SK-N-SH (cell line): ENCODE results near the gene SYDE1. TPM values are rescaled to one million over a fixed set of nuclear protein-coding genes. Genes with fewer than 3 reads are reported as not detected.
A peak's percentile ranks its signal among the peaks of the same experiment; 100 is the strongest.

Experiments
- CTCF ChIA-PET: fragments of 300-600, 350-600 bp; formaldehyde crosslinking; extraction: SDS; loops from one replicate; lab custom pipeline; 2021; lab: Yijun Ruan, JAX
- POLR2A ChIA-PET: fragments of 350-600 bp; sonication (Branson Sonifier 250); formaldehyde crosslinking; extraction: SDS; loops from one replicate; lab custom pipeline; 2020; ENCODE audit warnings: antibody characterized with exemption, inconsistent platforms; lab: Yijun Ruan, JAX
- DNase-seq: peaks from one replicate; pipeline ENCODE4 v3.0.0; 2012
- H2AFZ ChIP-seq: fragments of 200-600 bp; sonication (generic); 2 replicates; pipeline ENCODE4 v1.8.1; 2016; ENCODE audit warnings: antibody characterized with exemption, mild to moderate bottlenecking, low read depth
- H3F3A ChIP-seq: fragments of 200-600 bp; sonication (generic); replicated peaks from 2 replicates; pipeline ENCODE3; 2016; ENCODE audit warnings: antibody characterized with exemption, mild to moderate bottlenecking; ENCODE audit not compliant: insufficient read depth
- H3K27ac ChIP-seq, 2 experiments: fragments of 200-500 bp in 1 of 2; fragments of 200-600 bp in 1 of 2; sonication (Bioruptor generic) in 1 of 2; sonication (generic), shearing (Covaris generic) in 1 of 2; 2 replicates each; pipeline versions ENCODE4 v1.5.1 to v1.6.1; 2014 to 2016; ENCODE audit warnings: low read depth in 2 of 2, inconsistent platforms in 1 of 2, low read length in 1 of 2, mild to moderate bottlenecking in 1 of 2, mixed read lengths in 1 of 2
- H3K27me3 ChIP-seq: fragments of 200-600 bp; sonication (generic), shearing (Covaris generic); 2 replicates; pipeline ENCODE4 v1.6.1; 2016; ENCODE audit warnings: mixed run types; ENCODE audit not compliant: insufficient read depth
- H3K36me3 ChIP-seq, 2 experiments: fragments of 200-500 bp in 1 of 2; fragments of 200-600 bp in 1 of 2; sonication (Bioruptor generic) in 1 of 2; sonication (generic) in 1 of 2; replicated peaks in 1 of 2; 2 replicates each; pipeline versions ENCODE3 to v1.5.1; 2014 to 2016; ENCODE audit warnings: low read length in 1 of 2, mild to moderate bottlenecking in 1 of 2; ENCODE audit not compliant: insufficient read depth in 2 of 2, control insufficient read depth in 1 of 2
- H3K4me1 ChIP-seq, 2 experiments: fragments of 200-500 bp in 1 of 2; fragments of 200-600 bp in 1 of 2; sonication (Bioruptor generic) in 1 of 2; sonication (generic), shearing (Covaris generic) in 1 of 2; 2 replicates each; pipeline versions ENCODE4 v1.5.1 to v1.6.1; 2014 to 2016; ENCODE audit warnings: low read depth in 1 of 2, low read length in 1 of 2, mixed run types in 1 of 2; ENCODE audit not compliant: insufficient read depth in 2 of 2, control insufficient read depth in 1 of 2
- H3K4me2 ChIP-seq: fragments of 200-600 bp; sonication (generic), shearing (Covaris generic); 2 replicates; pipeline ENCODE4 v1.6.1; 2017; ENCODE audit warnings: mixed run types
- H3K4me3 ChIP-seq, 2 experiments: fragments of 200-500 bp in 1 of 2; fragments of 200-600 bp in 1 of 2; sonication (Bioruptor generic) in 1 of 2; sonication (generic), shearing (Covaris generic) in 1 of 2; 2 replicates each; pipeline versions ENCODE4 v1.5.1 to v1.8.1; 2014 to 2016; ENCODE audit warnings: low read depth in 2 of 2, inconsistent platforms in 1 of 2, low read length in 1 of 2, mild to moderate bottlenecking in 1 of 2, mixed read lengths in 1 of 2, moderate library complexity in 1 of 2
- H3K79me2 ChIP-seq: fragments of 200-600 bp; sonication (generic); 2 replicates; pipeline ENCODE4 v1.8.1; 2017; ENCODE audit warnings: mild to moderate bottlenecking; ENCODE audit not compliant: insufficient read depth
- H3K9ac ChIP-seq: fragments of 200-600 bp; sonication (generic); 2 replicates; pipeline ENCODE4 v1.6.1; 2017; ENCODE audit warnings: mixed run types
- H3K9me2 ChIP-seq: fragments of 200-600 bp; sonication (generic); 2 replicates; pipeline ENCODE4 v1.6.1; 2017; ENCODE audit warnings: mixed run types
- H3K9me3 ChIP-seq: fragments of 200-600 bp; sonication (generic); 2 replicates; pipeline ENCODE4 v1.6.1; 2017; ENCODE audit warnings: mixed run types, mild to moderate bottlenecking, moderate library complexity
- H4K20me1 ChIP-seq: fragments of 200-600 bp; sonication (generic); 2 replicates; pipeline ENCODE4 v1.6.1; 2017; ENCODE audit warnings: mild to moderate bottlenecking, mixed run types; ENCODE audit not compliant: insufficient read depth
- CHD2 ChIP-seq: fragments of 150-350 bp; IDR thresholded peaks from 2 replicates; pipeline ENCODE4 v1.6.1; 2018; ENCODE audit warnings: low read length; ENCODE audit not compliant: partially characterized antibody
- ELF1 ChIP-seq: IDR thresholded peaks from 2 replicates; pipeline ENCODE4 v1.4.0; 2012
- EZH2phosphoT487 ChIP-seq: fragments of 200-600 bp; sonication (generic); IDR thresholded peaks from 2 replicates; pipeline ENCODE4 v1.6.1; 2017; ENCODE audit warnings: low read depth, mixed run types, mild to moderate bottlenecking, antibody characterized with exemption, moderate library complexity, borderline replicate concordance
- FOXJ3 ChIP-seq: sonication (generic); formaldehyde crosslinking; IDR thresholded peaks from 2 replicates; pipeline ENCODE4 v1.5.1; 2020; ENCODE audit warnings: mild to moderate bottlenecking, missing genetic modification reagents
- FOXM1 ChIP-seq: IDR thresholded peaks from 2 replicates; pipeline ENCODE4 v1.4.0; 2012; ENCODE audit warnings: low read depth, mild to moderate bottlenecking
- GABPA ChIP-seq: IDR thresholded peaks from 2 replicates; pipeline ENCODE4 v1.4.0; 2012; ENCODE audit warnings: low read depth, mild to moderate bottlenecking
- GATA2 ChIP-seq: sonication (generic); formaldehyde crosslinking; IDR thresholded peaks from 2 replicates; pipeline ENCODE4 v1.5.0; 2020; ENCODE audit warnings: mild to moderate bottlenecking, missing genetic modification reagents
- NFIC ChIP-seq: IDR thresholded peaks from 2 replicates; pipeline ENCODE4 v1.4.0; 2012; ENCODE audit warnings: borderline replicate concordance
- NRF1 ChIP-seq: IDR thresholded peaks from 2 replicates; pipeline ENCODE4 v1.6.1; 2012; ENCODE audit warnings: low read depth, mild to moderate bottlenecking, low read length
- POLR2AphosphoS5 ChIP-seq: IDR thresholded peaks from 2 replicates; pipeline ENCODE4 v1.6.1; 2012; ENCODE audit warnings: low read depth, low read length
- RCOR1 ChIP-seq: fragments of 150-350 bp; IDR thresholded peaks from 2 replicates; pipeline ENCODE4 v1.6.1; 2017; ENCODE audit warnings: antibody characterized with exemption, low read length
- RFX5 ChIP-seq: IDR thresholded peaks from 2 replicates; pipeline ENCODE4 v1.6.1; 2012; ENCODE audit warnings: mild to moderate bottlenecking, improper control_type of control experiment, low read length
- RXRA ChIP-seq: IDR thresholded peaks from 2 replicates; pipeline ENCODE4 v1.4.0; 2012; ENCODE audit warnings: low read depth, mild to moderate bottlenecking, borderline replicate concordance
- SIN3A ChIP-seq: IDR thresholded peaks from 2 replicates; pipeline ENCODE4 v1.6.1; 2012; ENCODE audit warnings: low read depth, mild to moderate bottlenecking, low read length, moderate library complexity, borderline replicate concordance
- SMC3 ChIP-seq: IDR thresholded peaks from 2 replicates; pipeline ENCODE4 v1.6.1; 2012; ENCODE audit warnings: low read depth, low read length, improper control_type of control experiment
- TAF1 ChIP-seq: IDR thresholded peaks from 2 replicates; pipeline ENCODE4 v1.6.1; 2012; ENCODE audit warnings: low read depth, mild to moderate bottlenecking, low read length, moderate library complexity, borderline replicate concordance
- WGBS: methylation state at CpG from one replicate; pipeline ENCODE4 v1.1.6; 2017; ENCODE audit warnings: low lambda C conversion rate; 5-methylcytosine and 5-hydroxymethylcytosine counted together
- polyA plus RNA-seq, 3 experiments: library from polyadenylated mRNA; depleted of rRNA; stranded (reverse); fragments of >200 nt; gene quantifications; 2 replicates each; pipeline ENCODE4 v1.2.3, GENCODE V29; 2012
- TF ChIP-seq, protein P1 (sequence below): IDR thresholded peaks from 2 replicates; pipeline ENCODE4; 2012
- TF ChIP-seq, protein P2 (sequence below): IDR thresholded peaks from 2 replicates; pipeline ENCODE4 v1.6.1; 2012; ENCODE audit warnings: mild to moderate bottlenecking, low read depth, low read length, moderate library complexity
- TF ChIP-seq, protein P3 (sequence below): IDR thresholded peaks from 2 replicates; pipeline ENCODE4 v1.4.0; 2012; ENCODE audit warnings: low read depth, borderline replicate concordance
- TF ChIP-seq, protein P4 (sequence below): IDR thresholded peaks from 2 replicates; pipeline ENCODE4 v1.4.0; 2012; ENCODE audit warnings: low read depth

Gene SYDE1
- polyA plus RNA-seq, 1 of the 3 experiments (the other 2 are of a cell fraction) = 44.1 TPM

DNA sequence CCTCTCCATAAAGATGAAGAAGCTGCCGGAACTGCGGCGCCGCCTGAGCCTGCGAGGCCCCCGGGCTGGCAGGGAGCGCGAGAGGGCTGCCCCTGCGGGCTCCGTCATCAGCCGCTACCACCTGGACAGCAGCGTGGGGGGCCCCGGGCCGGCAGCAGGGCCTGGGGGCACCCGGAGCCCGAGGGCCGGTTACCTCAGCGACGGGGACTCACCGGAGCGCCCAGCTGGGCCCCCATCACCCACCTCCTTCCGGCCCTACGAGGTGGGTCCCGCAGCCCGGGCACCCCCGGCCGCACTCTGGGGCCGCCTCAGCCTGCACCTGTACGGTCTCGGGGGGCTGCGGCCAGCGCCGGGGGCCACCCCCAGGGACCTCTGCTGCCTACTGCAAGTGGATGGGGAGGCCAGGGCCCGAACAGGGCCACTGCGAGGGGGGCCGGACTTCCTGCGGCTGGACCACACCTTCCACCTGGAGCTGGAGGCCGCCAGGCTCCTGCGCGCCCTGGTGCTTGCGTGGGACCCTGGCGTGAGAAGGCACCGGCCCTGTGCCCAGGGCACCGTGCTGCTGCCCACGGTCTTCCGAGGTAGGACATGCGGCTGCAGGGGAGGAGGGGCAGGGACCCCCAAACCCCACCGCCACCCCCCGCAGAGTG, 2.7 kb downstream of the SYDE1 start:
- DNase-seq = peak; percentile 35
- Histone ChIP-seq H3K27ac (no peak overlapping the region), H3K9me2 (no peaks in the 10 kb centered on the region), H2AFZ (no peak overlapping the region), H3K4me1 (peaks cover 0 to 9% of the 10 kb centered on the region in 2 experiments; a peak in 1 of 4 replicates), H3K79me2 (peaks cover 28% of the 10 kb centered on the region), H3F3A (peaks cover 21% of the 10 kb centered on the region), H3K4me2 (no peak overlapping the region), H4K20me1 (0 out of 2 replicates have a peak, but pooled peaks cover 4% of the 10 kb centered on the region), H3K27me3 (no peaks in the 10 kb centered on the region), H3K9me3 (no peaks in the 10 kb centered on the region), H3K9ac (no peak overlapping the region), H3K36me3 (peaks cover 36 to 56% of the 10 kb centered on the region in 2 experiments), H3K4me3 (no peak overlapping the region)
- POLR2A ChIA-PET = no interaction called here
- CTCF ChIA-PET = interaction anchor here (1.2 to 2.9 kb wide), 3 partner anchors 8 to 18 kb away, joined by 5 to 16 read pairs (median 6); no protein-coding TSS in a partner anchor
- WGBS = no CpG with 5 or more reads among the region's 49 CpGs
- TF ChIP-seq, protein P1, sequence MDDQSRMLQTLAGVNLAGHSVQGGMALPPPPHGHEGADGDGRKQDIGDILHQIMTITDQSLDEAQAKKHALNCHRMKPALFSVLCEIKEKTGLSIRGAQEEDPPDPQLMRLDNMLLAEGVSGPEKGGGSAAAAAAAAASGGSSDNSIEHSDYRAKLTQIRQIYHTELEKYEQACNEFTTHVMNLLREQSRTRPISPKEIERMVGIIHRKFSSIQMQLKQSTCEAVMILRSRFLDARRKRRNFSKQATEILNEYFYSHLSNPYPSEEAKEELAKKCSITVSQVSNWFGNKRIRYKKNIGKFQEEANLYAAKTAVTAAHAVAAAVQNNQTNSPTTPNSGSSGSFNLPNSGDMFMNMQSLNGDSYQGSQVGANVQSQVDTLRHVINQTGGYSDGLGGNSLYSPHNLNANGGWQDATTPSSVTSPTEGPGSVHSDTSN = no peak
- no peak for TF ChIP-seq CHD2
- TF ChIP-seq FOXJ3 (CRISPR knock-in tag) = no peak
- no peak for TF ChIP-seq TAF1
- TF ChIP-seq, protein P2, sequence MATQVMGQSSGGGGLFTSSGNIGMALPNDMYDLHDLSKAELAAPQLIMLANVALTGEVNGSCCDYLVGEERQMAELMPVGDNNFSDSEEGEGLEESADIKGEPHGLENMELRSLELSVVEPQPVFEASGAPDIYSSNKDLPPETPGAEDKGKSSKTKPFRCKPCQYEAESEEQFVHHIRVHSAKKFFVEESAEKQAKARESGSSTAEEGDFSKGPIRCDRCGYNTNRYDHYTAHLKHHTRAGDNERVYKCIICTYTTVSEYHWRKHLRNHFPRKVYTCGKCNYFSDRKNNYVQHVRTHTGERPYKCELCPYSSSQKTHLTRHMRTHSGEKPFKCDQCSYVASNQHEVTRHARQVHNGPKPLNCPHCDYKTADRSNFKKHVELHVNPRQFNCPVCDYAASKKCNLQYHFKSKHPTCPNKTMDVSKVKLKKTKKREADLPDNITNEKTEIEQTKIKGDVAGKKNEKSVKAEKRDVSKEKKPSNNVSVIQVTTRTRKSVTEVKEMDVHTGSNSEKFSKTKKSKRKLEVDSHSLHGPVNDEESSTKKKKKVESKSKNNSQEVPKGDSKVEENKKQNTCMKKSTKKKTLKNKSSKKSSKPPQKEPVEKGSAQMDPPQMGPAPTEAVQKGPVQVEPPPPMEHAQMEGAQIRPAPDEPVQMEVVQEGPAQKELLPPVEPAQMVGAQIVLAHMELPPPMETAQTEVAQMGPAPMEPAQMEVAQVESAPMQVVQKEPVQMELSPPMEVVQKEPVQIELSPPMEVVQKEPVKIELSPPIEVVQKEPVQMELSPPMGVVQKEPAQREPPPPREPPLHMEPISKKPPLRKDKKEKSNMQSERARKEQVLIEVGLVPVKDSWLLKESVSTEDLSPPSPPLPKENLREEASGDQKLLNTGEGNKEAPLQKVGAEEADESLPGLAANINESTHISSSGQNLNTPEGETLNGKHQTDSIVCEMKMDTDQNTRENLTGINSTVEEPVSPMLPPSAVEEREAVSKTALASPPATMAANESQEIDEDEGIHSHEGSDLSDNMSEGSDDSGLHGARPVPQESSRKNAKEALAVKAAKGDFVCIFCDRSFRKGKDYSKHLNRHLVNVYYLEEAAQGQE = no peak
- no peak for TF ChIP-seq RCOR1
- no peak for TF ChIP-seq GATA2
- TF ChIP-seq, protein P3, sequence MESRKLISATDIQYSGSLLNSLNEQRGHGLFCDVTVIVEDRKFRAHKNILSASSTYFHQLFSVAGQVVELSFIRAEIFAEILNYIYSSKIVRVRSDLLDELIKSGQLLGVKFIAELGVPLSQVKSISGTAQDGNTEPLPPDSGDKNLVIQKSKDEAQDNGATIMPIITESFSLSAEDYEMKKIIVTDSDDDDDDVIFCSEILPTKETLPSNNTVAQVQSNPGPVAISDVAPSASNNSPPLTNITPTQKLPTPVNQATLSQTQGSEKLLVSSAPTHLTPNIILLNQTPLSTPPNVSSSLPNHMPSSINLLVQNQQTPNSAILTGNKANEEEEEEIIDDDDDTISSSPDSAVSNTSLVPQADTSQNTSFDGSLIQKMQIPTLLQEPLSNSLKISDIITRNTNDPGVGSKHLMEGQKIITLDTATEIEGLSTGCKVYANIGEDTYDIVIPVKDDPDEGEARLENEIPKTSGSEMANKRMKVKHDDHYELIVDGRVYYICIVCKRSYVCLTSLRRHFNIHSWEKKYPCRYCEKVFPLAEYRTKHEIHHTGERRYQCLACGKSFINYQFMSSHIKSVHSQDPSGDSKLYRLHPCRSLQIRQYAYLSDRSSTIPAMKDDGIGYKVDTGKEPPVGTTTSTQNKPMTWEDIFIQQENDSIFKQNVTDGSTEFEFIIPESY = no peak
- TF ChIP-seq GABPA = no peak
- TF ChIP-seq SMC3 = no peak
- no peak for TF ChIP-seq POLR2AphosphoS5
- no peak for TF ChIP-seq RXRA
- no peak for TF ChIP-seq FOXM1
- no peak for TF ChIP-seq RFX5
- no peak for TF ChIP-seq ELF1
- no peak for TF ChIP-seq NRF1
- TF ChIP-seq EZH2phosphoT487 = no peak
- TF ChIP-seq, protein P4, sequence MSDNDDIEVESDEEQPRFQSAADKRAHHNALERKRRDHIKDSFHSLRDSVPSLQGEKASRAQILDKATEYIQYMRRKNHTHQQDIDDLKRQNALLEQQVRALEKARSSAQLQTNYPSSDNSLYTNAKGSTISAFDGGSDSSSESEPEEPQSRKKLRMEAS = no peak
- no peak for TF ChIP-seq NFIC
- no peak for TF ChIP-seq SIN3A
